Activated T-cell treated with anti-CD3 and anti-CD28 coated beads for 4 hours (primary cell): Measurements from ENCODE around the gene SIT1.

Experiments
- DNase-seq: peaks from one replicate; pipeline ENCODE4 v3.0.0-alpha.2; 2020

Gene SIT1

GRCh38 chr9:35682051-35682450 lies 31.3 kb upstream of the SIT1 start:
- no peak for DNase-seq

DNA sequence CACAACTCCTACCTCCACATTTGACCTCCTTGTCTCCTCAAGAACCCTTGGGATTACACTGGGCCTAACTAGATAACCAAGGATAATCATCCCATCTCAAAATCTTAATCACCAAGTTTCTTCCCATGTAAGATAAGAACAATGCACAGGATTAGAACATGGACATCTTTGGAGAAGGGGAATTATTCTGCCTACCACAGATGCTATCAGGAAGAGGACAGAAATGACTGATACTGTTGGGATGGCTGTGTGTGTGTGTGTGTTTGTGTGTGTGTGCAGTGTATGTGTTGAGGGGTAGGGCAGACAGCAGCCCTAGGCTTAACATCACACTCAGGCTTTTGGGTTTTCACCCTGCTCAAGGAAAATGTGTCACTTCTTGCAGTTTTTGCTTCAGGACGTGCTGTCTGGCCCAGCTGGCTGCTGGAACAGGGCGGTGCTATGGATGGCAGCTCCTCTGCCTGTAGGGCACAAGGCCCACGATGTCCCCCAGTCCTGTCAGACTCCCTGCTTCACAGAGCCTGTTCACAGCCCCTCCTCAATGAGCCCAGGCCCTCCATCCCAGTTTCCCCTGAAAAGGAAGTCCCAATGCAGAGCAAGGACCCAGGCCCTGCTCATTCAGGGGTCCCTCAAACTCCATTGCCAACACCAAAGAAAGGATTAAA lies 30.7 kb upstream of the SIT1 start:
- no peak for DNase-seq

GRCh38 chr9:35680331-35681105 lies 29.8 kb upstream of the SIT1 start:
- no peak for DNase-seq

- no peak for DNase-seq
Measured at GRCh38 chr9:35679766-35680330, 29.1 kb upstream of the SIT1 start.

- no peak for DNase-seq
Measured at GRCh38 chr9:35679091-35679490, 28.4 kb upstream of the SIT1 start.

- no peak for DNase-seq
Measured at GRCh38 chr9:35675732-35676392, 25.1 kb upstream of the SIT1 start.

DNA sequence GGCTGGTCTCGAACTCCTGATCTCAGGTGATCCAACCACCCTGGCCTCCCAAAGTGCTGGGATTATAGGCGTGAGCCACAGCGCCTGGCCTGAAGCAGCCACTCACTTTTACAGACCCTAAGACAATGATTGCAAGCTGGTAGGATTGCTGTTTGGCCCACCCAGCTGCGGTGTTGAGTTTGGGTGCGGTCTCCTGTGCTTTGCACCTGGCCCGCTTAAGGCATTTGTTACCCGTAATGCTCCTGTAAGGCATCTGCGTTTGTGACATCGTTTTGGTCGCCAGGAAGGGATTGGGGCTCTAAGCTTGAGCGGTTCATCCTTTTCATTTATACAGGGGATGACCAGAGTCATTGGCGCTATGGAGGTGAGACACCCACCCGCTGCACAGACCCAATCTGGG lies 24.5 kb upstream of the SIT1 start:
- no peak for DNase-seq

DNA sequence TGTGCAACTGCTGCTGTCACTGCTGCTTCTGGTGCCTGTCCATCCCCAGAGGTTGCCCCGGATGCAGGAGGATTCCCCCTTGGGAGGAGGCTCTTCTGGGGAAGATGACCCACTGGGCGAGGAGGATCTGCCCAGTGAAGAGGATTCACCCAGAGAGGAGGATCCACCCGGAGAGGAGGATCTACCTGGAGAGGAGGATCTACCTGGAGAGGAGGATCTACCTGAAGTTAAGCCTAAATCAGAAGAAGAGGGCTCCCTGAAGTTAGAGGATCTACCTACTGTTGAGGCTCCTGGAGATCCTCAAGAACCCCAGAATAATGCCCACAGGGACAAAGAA lies 23.3 kb upstream of the SIT1 start:
- DNase-seq = no peak

GRCh38 chr9:35673132-35674024 lies 22.6 kb upstream of the SIT1 start, which contains the start of gene CA9:
TSS of gene CA9 (plus strand) at chr9:35673928. CDS start at chr9:35673960, 32 bp downstream.
- DNase-seq = no peak

DNA sequence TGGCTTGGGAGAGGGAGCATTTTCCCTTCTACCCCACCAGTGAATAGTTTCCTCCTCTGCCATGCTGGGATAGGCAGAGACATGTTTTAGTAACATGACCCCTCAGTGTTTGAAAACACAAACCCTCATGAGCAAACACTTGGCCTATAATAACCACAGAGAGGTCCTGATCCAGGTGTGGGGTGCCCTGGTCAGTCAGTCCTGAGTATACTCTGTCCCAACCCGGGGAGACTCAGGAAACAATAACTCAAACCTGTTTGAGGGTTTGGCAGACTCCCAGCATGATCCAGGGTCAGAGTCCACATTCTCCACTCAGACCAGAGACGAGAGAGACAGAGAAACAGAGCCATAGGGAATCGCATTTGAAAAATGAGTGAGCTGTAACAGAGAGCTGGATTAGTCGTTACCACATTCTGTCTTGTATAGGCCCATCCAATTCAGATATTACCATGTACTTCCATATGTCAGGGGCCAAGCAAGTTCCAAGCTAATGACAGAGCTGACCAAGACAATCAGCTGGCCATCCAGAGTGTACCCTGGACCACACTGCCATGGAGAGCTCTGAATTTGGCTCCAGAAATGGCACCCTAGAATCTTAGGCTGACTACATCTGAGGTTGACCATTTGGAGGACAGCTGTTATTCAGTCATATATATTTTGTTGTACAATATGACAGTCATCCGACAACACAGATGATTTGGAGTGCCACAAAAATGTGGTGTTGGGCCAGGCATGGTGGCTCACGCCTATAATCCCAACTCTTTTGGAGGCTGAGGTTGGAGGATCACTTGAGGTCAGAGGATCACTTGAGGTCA lies 18.8 kb upstream of the SIT1 start:
- DNase-seq = no peak

DNA sequence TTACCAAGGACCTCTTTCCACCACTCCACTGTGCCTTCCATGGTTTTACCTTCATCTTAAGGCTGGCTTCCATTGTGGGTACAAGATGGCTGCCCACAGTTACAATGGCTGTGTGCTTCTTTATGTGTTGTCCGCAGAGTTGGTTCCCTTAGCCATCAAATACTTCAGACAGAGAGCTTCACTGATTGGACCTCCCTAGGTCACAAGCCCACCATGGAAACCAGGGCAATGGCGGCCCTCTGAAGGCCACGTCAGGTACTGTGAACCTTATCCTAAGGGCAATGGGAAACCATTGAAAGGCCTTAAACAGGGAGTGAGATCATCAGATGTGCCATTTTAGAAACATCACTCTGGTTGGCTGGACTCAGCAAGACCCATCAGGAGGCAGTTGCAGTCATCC lies 17.2 kb upstream of the SIT1 start:
- no peak for DNase-seq

DNA sequence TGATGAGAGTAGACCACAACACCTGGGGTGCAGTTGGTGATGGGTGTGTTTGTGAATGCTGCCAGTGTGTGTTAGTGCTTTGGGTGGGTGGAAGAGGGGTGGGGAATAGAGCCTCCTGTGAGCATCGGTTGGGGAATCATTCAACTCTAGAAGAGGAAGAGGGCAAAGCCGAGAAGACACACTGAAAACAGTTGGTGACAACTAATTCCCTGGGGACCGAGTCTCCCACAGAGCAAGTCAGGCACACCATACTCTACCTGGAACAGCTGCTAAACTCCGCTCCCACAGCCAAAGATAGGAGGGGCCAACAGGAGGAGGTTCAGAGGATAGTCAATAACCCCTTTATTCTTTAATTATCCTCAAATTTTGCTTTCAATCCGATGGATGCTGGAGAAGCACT lies 15.8 kb upstream of the SIT1 start:
- DNase-seq = no peak

DNA sequence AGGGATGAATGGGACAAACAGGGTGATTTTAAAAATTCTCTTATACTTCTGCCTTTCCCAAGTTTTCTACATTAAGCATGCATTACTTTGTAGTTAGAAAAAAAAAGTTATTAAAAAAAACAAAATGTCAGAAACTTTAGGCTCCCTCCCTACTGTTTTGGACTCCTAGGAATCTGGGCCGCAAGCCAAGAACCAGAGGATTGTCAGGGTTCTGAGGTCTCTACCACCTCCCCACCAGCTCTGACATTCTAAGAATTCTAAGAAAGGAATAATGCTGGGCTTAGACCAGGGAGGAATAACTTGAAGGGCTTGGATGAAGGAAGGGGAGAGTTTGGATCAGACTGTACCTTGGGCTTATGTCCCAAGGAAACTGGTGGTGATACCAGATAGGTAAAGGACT lies 15.3 kb upstream of the SIT1 start:
- no peak for DNase-seq

DNA sequence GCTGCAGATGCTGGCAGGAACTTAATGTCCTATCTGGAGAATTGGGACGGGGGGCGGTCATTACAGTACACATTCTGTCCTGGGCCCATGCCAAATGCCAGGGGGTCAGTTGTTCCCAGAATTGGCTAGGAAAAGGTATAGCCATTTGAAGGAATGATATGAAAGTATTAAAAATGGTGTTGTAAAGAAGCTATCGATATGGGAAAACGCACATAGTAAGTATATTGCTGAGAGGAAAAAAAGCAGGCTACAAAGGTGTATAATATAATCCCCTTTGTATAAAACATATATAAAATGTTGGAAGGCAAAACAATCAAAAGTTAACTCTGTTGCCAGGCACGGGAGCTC lies 14.7 kb upstream of the SIT1 start:
- DNase-seq = no peak

- DNase-seq = peak; percentile 40
Measured at GRCh38 chr9:35664531-35665470, 14.1 kb upstream of the SIT1 start, which contains the start of gene ARHGEF39. TSS of gene ARHGEF39 (minus strand) at chr9:35665195. CDS start at chr9:35665169, 26 bp downstream.

DNA sequence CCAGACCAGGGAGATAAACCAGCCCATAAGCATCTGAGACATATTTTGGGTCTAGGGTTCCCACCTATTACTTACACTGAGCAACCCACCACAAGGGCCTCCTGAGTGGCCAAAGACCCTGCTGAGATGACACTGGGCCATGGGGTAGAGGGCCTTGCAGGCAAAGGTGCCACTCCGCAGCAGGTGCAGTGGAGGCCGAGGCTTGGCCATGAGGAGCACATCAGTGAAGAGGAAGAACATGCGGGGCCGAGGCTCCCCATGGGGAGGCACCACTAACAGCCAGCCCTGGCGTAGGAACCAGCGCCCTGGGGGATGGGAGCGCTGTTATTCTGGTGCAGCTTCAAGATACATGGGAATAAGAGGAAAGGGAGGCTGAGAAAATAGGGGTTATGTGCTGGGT lies 11.7 kb upstream of the SIT1 start:
- no peak for DNase-seq

- no peak for DNase-seq
Measured at GRCh38 chr9:35661756-35662350, 11.1 kb upstream of the SIT1 start.

- no peak for DNase-seq
Measured at GRCh38 chr9:35660966-35661415, 10.3 kb upstream of the SIT1 start.

DNA sequence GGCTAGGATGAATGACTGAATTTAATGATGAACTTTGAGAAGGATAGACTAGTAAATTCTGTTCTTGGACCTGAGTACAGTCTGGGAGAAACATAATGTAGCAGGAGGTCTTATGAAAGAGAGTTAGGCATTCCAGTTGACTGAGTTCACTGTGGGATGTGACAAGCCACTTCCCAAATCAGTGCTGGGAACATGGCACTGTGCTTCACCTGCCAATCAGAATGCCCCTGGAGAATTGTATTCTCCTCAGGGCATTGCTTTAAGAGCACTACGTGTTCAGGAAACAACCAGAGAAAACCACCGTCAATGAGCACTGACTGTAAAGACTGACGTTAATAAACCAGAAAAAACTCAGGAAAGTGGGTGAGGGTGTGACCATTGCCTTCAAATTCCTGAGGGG lies 8.6 kb upstream of the SIT1 start:
- DNase-seq = no peak

GRCh38 chr9:35658968-35659220 lies 8.2 kb upstream of the SIT1 start:
- no peak for DNase-seq
